ENCODE data around the gene SLFNL1.

SLFNL1 gene

DNA sequence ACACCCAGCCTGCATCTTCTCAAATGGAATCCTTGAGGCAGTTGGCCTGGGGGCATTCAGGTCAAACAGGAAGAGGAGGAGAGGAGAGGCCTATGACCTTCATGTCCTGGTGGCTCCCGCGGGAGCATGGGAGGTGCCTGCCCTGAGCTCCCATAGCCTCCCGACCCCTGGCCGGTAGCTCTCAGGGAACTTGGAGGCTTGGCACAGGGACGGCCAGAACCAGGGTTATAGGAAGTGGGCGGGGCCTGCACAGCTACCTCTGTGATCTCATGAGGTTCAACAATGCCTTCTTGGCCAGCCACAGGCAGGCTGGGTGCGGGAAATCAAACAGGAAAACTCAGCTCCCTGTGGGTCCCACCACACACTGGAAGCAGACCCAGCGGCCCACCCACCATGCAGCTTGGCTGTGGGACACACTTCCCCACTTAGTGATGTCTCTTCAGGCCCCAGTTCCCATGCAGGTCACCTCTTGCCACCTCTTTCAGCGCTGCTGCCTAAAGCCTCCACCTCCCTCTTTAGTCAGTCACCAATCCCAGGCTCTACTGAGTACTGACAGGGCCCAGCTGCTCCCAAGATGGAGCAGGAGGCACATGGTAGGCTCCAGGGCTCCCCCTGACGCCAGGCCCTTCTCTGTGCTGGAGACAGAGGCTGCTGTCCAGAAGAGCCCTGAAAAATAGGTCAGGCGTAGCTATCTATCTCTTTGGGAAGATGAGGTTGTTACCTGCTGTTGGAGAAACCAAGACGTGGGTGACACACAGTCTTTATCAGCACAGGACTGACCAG, at the start of gene SLFNL1:
TSS of gene SLFNL1 (minus strand) at position 200 of the 783 bp plus-strand sequence. CDS start 1,065 bp downstream, outside the sequence.
- no peak for DNase-seq

DNA sequence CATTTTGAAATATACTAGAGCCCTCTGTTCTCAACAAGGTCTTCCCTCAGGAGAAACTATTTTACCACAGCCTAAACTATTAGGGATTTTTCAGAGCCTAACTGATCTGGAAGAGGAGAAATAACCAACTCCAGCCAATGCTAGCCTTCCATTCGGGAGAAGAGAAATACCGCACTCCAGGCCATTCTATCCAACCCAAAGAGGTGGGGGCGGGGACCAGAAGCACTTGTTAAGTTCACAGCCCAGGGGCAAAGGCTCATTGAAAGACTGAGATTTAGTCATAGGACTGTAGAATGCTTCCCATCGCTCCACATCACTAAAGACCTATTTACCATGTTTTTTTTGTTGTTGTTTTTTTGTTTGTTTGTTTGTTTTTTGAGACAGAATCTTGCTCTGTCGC, 35.4 kb upstream of the SLFNL1 start:
- no peak for DNase-seq

DNA sequence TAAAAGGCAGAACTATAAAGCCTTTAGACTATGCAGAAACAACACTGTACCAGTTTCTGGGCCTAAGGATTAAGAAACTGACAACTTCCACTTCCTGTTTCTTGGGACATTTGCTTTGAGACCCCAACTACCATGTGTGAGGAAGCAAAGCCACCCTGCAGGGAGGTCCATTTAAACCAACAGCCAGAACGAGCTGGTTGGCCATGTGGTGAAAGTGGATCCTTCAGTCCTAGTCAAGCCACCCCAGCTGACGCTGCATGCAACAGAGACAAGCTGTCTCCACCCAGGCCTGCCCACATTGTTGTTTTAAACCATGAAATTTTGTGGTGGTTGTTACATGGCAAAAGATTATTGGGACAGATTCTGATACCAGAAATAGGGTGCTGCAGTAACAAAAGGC, 31.8 kb upstream of the SLFNL1 start:
- DNase-seq = no peak

DNA sequence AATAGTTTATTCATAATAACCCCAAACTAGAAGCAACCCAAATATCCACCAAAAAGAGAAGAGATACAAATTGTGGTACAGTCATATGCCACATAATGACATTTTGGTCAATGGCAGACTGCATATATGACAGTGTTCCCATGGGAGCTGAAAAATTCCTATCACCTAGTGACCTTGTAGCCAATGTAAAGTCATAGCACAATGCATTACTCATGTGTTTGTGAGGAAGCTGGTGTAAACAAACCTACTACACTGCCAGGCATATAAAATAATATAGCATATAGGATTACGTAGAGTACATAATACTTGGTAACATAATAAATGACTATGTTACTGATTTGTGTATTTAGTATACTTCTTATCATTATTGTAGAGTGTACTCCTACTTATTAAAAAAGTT, 29.5 kb upstream of the SLFNL1 start:
- DNase-seq = no peak

DNA sequence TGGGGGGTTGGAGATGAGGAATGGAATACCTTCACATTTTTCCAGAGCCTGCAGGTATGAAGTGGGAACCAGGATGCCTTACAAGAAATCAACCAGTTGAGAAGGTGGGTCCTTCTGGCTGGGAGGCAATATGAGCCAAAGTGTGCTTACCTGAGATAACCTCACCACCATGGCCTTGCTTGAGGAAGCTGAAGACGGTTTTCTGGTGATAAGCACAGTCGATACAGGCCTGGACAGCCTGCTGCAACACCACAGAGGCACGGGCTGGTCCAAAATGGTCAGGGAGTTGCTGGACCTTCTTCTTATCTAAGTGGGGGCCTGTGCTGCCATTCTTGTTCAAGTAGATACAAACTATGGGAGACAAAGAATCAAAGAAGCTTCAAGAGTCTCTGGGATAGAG, 27.0 kb upstream of the SLFNL1 start:
- no peak for DNase-seq

DNA sequence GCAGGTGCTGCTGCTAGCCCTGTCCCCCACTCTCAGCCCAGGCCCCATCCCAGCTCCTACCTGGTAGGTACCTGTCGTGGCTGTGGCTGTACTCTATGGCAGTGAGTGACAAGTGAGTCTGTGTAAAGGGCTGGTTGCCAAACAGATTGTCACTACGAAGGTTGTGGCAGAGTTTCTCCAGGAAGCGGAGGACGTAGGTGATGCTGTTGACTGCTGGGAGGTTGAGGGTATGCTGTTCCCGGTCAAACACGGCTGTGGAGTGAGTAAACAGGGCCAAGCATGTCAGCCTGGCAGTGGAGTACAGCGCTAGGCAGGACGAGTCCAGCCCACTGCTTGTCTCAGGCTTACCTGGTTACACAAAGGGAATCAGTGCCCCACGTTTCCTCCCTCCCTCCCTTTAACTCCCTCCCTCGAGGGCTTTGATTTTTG, 24.8 kb upstream of the SLFNL1 start:
- DNase-seq = no peak

DNA sequence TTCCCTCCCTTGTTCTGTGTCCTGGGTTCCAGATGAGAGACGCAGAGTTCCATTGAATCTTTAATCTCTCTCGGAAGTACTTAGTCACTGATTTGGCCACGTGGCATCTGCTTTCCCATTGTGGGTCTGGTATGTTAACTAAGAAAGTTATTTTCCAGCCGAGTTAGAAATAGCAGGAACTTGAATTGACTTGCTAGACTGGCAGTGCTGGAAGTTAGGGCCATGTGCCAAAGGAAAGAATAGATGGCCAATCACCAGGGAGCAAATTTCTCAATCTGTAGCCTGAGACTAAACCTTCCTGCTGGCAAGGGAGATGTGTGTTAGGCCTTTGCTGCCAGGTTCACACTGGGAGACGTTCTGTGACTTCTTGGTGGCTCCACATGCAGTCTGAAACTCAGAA, 24.2 kb upstream of the SLFNL1 start:
- DNase-seq = no peak

DNA sequence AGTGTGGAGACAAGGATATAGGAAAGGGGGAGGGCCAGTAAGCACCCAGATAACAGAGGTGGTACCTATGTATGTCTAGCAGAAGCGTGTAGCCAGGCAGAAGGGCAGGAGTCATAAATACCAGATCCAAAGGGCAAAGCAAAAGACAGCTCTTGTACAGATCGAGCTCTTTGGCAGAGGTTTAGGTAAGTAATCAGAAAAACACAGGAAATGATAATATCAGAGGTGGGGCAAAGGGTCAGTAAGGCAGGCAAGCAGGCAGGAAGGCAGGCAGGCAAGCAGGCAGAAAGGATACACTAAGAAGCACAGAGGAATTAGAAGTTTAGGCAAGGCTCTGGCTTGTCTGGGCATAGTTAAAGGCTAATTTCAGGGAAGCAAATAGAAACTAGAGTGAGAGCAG, 22.7 kb upstream of the SLFNL1 start:
- DNase-seq = no peak

DNA sequence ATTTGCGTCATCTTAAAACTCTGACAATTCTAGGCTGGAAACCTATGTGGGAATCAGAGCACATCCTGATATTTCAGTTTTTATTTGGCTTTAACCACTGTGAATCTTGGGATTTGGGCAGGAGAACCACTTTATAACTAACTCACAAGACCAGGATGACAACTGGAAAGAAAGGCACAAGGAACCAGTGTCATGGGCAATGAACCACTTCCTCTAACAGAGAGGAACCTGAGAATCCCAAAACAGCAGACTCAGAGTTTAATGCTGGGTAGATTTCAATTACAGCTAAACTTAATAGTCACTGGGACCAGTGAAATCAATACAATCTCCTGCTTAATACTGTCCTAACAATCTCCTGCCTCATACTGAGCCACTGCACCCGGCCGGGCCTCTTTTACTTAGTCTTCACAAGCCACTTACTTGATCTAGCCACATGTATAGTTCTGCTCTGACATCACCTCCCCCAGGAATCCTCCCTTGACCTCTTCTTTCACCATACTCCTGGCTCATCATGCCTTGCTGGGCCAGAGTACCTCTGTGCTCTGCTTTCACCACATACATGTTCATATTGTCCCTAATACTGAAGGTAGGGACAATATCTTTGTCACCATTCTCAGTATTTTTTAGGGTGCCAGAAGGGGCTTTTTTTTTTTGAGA, 20.2 kb upstream of the SLFNL1 start:
- no peak for DNase-seq

DNA sequence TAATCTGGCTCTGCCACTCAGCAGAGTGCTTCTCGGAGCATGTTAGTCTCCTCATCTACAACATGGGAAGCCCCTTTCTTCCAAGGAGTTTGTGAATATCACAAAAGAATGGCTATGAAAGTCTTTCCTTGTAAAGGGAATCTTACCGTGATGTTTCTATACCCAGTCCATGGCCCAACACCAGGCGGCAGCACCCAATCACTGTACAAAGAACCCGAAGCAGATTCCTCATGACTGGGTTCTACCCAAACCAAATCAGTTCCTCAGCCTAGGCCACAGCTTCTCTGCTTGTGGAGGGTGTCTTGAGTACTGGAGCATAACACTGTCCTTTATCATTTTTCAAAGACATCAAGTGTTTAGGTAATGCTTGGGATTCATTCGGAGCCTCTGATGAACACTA, 16.6 kb upstream of the SLFNL1 start:
- no peak for DNase-seq

DNA sequence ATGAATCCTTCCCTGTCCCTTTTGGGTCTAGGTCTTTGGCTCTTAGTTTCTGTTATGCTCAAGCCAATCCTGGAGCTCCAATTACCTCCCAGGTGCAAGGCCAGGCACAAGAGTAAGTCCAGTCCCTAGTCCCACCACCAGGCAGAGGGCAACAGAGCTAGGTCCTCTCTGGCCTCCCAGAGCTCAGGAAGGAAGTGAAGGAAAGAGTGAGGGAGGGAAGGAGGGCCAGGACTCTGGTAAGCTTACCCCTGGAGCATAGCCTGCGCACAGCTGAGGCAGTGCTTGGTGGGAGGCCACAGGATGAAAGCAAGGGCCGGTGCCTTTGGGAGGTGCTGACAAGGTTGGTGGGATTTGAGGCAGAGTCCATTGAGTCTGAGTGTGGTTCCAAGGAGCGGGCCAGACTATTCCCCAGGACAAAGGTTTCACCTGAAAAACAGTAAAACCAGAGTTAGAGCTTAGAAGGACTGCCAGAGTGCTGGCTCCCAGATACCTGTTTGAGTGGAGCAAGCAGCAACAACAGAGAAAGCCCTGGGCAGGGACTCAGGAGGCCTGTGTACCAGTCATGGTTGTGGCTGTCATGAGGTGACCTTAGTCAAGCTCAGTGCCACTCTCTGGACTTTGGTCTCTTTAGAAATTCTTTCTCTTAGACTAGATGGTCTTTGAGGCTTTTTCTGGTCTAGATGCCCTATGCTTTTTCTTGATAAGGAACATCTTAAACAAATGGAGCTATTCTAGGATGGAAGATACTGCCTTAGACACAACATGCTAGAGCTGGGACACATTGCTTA, 15.8 kb upstream of the SLFNL1 start:
- DNase-seq = no peak

DNA sequence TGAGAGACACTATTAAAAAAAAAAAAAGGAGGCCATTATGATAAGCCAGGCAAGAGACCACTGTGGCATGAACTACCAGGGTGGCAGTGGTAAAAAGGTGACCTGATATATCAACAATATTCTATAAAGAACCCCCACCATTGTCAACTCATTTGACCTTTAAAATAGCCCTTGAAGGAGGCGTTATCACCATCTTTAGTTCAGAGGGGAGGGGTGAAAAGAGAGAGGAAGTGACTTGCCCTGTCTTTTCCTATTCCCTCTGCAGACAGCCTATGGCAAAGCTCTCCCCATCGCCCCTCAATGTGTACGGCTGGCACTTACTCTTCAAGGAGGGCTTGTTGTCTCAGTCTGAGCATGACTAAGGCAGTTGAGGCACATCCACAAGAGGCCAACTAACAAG, 11.7 kb upstream of the SLFNL1 start:
- no peak for DNase-seq

DNA sequence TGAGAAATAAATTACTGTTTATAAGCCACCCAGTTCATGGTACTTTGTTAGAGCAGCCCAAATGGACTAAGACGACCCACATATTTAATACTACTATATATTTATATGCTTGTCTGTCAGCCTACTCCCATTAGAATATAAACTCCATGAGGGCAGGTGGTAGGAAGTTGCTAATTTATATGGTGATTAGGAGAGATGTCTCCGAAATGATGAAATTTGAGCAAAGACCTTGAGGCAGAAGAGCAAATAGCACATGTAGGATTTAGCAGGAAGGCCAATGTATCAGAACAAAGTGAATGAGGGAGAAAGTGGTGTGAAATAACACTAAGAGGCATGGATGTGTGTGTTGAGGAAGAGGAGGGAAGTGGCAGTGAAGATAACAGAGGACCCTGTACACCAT, 10.6 kb upstream of the SLFNL1 start:
- DNase-seq = no peak

DNA sequence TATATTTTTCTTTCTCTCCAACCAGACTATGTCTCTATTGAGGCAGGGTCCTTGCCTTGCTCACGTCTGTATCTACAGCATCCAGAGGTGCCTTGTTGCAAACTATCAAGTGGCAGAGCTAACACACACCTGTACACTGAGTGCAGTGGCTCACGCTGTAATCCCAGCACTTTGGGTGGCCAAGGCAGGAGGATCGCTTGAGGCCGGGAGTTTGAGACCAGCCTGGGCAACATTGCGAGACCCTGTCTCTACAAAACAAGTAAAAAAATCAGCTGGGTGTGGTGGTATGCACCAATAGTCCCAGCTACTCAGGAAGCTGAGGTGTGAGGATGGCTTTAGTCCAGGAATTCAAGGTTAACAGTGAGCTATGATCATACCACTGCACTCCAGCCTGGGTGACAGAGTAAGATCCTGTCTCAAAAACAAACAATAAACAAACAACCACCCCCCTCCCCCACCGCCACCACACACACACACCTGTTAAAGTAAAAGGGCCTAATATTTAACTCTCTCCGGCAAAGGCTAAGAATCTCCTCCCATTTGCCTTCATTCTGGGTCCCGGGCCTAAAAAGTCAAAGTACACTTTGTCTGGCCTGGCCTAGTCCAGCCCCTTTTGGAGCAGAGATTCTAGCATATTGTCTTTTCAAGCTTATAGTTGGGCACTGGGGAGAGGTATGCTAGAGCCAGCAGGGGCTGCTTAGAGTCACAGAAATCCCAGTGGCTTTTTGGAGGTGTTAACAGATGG, 9.5 kb upstream of the SLFNL1 start:
- DNase-seq = no peak

DNA sequence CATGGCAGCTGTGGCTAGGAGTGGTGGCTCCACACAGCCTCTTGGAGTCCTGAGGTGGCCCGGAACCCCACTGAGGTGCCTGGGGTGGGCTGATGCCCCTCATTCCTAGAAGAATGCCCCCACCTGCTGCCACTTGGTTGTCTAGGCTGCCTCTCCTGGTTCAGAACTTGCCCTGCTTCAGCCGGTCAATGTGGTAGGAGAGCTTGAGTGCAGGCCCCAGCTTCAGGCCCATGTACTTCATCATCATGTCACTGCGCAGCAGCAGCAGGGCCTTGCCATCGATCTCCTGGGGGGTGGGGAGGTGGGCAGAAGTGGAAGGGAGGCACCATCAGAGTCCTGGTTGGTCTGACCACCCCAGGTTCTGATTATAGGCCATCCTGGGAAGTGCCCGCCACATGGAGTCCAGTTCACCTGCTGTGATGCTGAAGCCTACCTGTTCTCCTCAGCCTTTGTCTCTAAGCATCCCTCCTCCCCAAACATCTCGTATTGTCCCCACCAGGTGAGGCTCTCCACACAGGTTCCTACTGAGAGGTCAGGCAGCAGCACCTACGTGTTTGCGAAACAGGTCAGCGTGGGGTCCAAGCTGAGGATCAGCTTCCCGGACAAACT, 6.6 kb upstream of the SLFNL1 start:
- no peak for DNase-seq

DNA sequence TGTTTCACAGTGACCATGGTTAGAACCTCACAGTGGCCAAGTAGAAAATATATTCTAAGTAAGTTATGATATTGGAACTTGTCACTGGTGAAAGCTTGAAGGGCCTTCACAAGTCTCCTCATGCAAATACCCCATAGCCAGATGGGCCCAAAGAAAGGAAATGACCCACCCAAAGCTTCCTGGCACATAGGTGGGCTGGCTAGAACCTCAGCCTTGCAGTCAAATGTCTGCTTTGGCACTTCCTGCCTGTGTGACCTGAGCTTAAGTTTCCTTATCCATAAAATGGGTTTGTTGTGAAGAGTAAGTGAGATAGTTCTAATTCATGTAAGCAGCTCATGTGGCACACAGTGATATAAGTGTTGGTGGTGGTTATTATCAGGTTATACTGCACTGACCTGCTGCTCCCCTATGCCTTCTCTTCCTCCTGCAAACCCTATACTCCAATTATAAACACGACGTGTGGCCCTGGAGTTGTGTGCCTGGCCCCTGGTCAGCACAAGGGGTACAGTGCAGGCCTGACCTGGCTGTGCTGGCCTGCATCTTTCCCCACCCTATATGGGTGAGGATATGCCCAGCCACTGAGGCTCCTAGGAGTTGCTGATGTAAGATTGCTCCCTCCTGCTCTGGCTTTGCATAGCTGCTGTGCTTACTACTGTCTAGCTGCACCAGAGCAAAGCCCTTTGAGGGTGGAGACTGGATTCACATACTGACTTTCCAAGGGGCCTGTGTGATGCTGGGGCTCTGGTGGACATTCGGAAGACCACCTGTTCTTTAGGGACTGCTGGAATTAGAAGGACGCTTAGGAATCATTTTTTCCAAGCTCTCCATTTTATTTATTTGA, 4.7 kb upstream of the SLFNL1 start:
- no peak for DNase-seq

DNA sequence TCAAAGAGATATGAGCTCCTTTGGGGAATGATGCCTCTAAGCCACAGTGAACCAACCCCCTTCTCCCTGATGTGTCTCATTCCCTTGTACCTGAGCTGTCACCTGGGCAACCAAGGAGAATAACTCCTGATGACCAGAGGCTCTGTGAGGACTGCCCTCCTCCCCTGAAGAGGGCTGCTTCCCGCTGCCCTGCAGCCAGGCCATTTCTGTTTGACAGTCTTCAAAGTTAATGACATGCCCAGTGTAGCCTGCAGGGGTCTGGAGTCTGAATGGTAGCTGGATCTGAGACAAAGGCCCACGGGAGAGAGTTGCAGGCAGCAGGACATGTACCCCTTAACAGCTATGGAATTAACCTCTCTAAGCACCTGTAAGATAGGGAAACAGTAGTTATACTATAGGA, 3.4 kb upstream of the SLFNL1 start:
- DNase-seq = no peak

DNA sequence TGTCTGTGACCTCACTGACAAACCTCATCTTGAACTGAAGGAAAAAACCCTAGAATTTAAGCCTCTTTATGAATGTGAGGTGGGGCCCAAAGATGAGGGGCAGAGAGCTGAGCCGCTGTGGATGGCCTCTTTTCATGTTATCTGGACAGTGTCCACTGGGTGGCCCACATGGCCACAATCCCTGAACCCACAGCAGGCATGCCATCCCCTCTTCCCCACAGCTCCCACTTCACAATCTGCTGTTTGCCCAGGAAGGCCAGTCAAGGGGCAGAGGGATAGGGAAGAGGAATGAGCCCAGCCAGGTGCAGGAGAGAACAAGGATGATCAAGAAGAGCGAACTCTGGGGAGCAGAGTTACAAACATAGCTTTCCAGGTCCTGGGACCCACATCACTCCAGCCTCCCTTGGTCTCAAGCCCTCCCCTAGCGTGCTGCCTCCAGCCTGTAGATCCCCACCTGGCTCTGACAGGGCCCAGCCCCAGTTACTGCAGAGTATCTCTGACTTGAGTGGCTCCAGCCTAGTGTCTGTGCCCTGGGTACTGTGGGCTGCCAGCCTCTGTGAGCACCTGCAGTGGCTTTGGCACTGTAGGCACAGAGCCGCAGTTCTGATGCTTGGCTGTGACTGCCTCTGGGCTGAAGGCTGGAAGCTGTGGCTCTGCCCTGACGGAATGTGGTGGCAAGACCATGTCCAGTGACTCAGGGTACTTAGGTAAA, 1.9 kb upstream of the SLFNL1 start:
- no peak for DNase-seq

DNA sequence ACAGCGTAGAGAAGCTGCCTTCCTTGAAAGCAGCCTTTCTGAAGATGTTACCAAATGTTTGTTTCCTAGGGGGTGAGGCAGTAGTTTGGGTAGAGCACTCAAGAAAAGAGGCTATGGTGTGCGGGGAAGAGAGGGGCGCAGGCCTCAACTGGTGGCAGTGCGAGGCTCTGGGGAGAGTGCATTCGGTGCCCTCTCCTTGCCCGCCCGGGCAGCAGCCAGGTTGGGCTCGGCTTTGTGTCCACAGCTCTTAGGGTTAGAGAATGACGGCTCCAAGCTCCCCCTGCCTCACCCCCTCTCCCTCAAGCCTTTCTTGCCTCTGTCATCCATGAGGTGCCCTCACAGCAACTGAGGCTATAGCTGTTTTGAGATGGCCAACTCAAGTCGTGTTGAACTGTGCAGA, 899 bp upstream of the SLFNL1 start:
- no peak for DNase-seq

DNA sequence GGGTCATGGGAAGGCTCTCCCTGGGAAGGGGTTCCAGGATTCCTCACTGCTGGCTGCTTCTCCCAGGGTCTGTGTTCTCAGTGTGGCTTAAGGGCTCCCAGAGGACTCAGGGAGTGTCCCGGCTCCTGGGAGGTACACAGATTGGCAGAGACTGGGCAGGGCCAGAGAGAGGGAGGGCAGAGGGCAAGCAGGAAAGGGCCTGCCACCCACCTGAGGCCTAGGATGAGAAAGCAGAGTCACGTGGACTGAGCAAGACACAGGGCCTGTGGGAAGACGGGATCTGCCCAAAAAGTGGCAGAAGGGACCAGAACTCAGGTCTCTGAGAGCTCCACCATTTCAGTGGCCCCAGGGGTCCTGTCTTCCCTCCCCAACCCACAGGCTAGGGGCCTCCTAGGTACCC, 871 bp downstream of the SLFNL1 start:
- no peak for DNase-seq

DNA sequence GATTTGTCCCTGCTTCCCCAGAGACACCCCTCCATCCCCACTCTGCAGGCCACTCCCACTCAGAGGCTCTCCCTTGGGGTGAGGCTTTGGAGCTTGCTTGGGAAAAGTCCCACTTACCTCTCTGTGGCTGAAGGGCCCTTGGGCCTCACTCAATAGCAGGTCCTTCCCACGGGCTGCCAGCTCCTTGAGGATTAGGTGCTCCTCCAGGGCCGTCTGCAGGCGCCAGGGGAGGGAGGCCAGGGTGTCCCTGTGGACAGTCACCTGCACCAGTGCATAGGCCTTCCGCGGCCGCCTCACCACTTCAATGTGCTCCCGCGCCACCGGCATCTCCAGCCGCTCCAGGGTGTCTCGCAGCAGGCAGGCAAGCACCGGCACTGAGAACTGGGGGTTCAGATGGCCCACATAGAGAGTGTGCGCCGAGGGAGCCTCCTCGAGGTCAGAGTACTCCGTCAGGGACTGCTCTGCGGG, 1.4 kb downstream of the SLFNL1 start:
- DNase-seq = no peak

All from stimulated activated CD4-positive, alpha-beta T cell treated with anti-CD3 and anti-CD28 coated beads, Interleukin-4, amount 100 ng/mL, for 1 hour (primary cell).